Fibroblast of pulmonary artery (primary cell): Measurements from ENCODE around the gene DHTKD1.
"Not testable (repeated sequence)": the region's sequence is repeated elsewhere in the genome, so short reads cannot be mapped to it uniquely, and the experiment has no call there.

Experiments used
- DNase-seq: peaks from one replicate; pipeline ENCODE4 v3.0.0-alpha.2; 2010; ENCODE audit warnings: low read depth
- H3K4me3 ChIP-seq: replicated peaks from 2 replicates; pipeline ENCODE4 v1.5.1; 2011; ENCODE audit warnings: low read depth, mild to moderate bottlenecking, control low read depth, low read length, moderate library complexity
- TF ChIP-seq, protein P1 (sequence below): IDR thresholded peaks from 2 replicates; pipeline ENCODE4 v1.5.1; 2011; ENCODE audit warnings: mild to moderate bottlenecking, control low read depth, low read length, inconsistent platforms; ENCODE audit errors: missing control alignments

DHTKD1 gene

DNA sequence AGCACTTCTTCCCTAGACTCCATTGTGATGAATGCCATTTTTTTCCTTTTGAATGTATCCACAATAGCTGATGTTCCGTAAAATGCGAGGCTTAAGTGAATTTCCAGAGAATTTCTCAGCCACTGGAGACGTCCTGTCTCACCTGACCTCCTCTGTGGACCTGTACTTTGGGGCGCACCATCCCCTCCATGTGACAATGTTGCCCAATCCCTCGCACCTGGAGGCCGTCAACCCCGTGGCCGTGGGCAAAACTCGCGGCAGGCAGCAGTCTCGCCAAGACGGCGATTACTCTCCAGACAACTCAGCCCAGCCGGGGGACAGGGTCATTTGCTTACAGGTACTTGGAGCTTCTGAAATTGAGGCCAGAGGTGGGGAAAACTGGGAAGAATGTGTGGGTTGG is 20.2 kb downstream of the DHTKD1 start:
- TF ChIP-seq, protein P1, sequence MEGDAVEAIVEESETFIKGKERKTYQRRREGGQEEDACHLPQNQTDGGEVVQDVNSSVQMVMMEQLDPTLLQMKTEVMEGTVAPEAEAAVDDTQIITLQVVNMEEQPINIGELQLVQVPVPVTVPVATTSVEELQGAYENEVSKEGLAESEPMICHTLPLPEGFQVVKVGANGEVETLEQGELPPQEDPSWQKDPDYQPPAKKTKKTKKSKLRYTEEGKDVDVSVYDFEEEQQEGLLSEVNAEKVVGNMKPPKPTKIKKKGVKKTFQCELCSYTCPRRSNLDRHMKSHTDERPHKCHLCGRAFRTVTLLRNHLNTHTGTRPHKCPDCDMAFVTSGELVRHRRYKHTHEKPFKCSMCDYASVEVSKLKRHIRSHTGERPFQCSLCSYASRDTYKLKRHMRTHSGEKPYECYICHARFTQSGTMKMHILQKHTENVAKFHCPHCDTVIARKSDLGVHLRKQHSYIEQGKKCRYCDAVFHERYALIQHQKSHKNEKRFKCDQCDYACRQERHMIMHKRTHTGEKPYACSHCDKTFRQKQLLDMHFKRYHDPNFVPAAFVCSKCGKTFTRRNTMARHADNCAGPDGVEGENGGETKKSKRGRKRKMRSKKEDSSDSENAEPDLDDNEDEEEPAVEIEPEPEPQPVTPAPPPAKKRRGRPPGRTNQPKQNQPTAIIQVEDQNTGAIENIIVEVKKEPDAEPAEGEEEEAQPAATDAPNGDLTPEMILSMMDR, result no peak
- no peak for DNase-seq
- no peak overlapping the region for H3K4me3 ChIP-seq

GRCh38 chr10:12091421-12091820 is 22.7 kb downstream of the DHTKD1 start:
- TF ChIP-seq, protein P1, result no peak
- DNase-seq, result no peak
- no peak overlapping the region for H3K4me3 ChIP-seq

DNA sequence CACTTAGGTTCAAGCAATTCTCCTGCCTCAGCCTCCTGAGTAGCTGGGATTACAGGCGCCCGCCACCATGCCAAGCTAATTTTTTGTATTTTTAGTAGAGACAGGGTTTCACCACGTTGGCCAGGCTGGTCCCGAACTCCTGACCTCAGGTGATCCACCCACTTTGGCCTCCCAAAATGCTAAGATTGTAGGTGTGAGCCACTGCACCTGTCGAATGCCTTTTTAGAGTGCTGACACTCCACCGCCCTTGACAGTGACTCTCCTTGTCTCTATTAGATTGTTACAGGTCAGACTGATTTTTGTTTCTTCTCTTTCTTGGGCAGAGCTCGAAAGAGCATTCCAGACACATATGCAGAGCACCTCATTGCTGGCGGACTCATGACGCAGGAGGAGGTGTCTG is 28.6 kb downstream of the DHTKD1 start:
- not testable (repeated sequence) for DNase-seq, H3K4me3 ChIP-seq

- no peak for DNase-seq
- TF ChIP-seq, protein P1, result no peak
These were observed 29.0 kb downstream of the DHTKD1 start for GRCh38 chr10:12097791-12098190.

DNA sequence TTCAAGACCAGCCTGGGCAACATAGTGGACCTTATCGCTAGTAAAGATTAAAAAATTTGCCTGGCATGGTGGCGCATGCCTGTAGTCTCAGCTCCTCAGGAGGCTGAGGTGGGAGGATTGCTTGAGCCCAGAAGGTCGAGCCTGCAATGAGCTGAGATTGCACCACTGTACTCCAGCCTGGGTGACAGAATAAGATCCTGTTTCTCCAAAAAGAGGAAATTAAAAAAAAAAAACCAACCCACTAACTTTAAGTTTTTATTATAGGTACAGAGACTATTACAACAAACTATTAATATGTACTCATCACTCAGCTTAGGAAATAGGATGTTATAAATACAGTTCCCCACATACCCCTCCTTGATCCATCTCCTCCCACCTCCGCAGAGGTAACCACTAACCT is 30.2 kb downstream of the DHTKD1 start:
- TF ChIP-seq, protein P1, result no peak
- no peak for DNase-seq
- no peak overlapping the region for H3K4me3 ChIP-seq

More at GRCh38 chr10:12097791-12098190, 29.0 kb downstream of the DHTKD1 start:
- no peak overlapping the region for H3K4me3 ChIP-seq

- DNase-seq, result no peak
- no peak overlapping the region for H3K4me3 ChIP-seq
- TF ChIP-seq, protein P1, result no peak
These were observed 35.0 kb downstream of the DHTKD1 start for GRCh38 chr10:12103802-12104201.

GRCh38 chr10:12107781-12108180 is 39.0 kb downstream of the DHTKD1 start:
- no peak overlapping the region for H3K4me3 ChIP-seq
- TF ChIP-seq, protein P1, result no peak
- DNase-seq, result no peak
